ENCODE data around the gene ARHGDIB.

Gene ARHGDIB

DNA sequence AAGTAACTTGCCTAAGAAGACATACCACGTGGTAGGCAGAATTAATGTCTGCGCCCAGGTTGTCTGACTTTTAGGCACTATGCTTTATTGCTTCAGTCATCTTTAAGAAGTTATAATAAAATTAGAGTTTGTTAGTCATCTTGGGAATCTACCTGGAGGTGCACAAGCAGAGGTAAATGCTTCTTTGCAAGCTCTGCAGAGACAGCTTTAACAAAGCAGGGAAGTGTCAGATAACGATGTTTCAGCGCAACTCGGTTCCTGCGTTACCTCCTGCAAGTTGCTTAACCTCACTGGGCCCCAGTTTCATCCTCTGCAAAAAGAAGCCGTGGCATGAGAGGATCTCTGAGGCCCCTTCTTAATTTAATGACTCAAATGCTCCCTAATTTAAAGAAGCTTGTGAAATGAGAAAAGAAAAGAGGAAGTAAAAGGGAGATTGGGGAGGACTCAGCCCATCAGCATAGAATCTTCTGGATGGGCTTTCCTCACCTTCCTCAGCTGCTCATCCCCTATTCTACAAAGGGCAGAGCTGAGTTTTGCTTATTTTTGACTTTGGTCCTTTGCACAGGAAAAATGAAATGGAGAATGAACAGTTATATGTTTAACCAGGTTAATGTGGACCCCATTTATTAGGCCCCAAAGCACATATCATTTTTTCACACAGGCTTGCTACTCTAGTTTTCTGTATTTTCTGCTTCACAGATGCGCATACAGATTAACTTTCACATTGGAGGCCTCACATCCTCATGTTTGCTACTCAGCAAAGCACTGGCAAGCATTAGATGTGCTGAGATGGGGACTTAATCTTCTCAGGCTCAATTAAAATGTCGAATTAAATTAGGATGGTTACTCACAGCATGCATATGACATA is 5.1 kb downstream of the ARHGDIB start:
- Histone ChIP-seq H3K27me3 (replicated peaks; ENCODE audit: control insufficient read depth, insufficient read depth, low read length) (no peaks in the 10 kb centered on the region), H3K4me3 (replicated peaks; ENCODE audit: low read depth, low read length) (peak overlapping the region; percentile 88), H3K36me3 (ENCODE audit: control insufficient read depth, insufficient read depth, low read length) (peaks cover 4% of the 10 kb centered on the region)
- TF ChIP-seq, protein P1, sequence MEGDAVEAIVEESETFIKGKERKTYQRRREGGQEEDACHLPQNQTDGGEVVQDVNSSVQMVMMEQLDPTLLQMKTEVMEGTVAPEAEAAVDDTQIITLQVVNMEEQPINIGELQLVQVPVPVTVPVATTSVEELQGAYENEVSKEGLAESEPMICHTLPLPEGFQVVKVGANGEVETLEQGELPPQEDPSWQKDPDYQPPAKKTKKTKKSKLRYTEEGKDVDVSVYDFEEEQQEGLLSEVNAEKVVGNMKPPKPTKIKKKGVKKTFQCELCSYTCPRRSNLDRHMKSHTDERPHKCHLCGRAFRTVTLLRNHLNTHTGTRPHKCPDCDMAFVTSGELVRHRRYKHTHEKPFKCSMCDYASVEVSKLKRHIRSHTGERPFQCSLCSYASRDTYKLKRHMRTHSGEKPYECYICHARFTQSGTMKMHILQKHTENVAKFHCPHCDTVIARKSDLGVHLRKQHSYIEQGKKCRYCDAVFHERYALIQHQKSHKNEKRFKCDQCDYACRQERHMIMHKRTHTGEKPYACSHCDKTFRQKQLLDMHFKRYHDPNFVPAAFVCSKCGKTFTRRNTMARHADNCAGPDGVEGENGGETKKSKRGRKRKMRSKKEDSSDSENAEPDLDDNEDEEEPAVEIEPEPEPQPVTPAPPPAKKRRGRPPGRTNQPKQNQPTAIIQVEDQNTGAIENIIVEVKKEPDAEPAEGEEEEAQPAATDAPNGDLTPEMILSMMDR (IDR thresholded peaks at IDR 0.05; ENCODE audit: insufficient read depth, low read length, poor library complexity, severe bottlenecking): no peak
- DNase-seq (ENCODE audit: extremely low read depth, insufficient read length): peak; percentile 76

DNA sequence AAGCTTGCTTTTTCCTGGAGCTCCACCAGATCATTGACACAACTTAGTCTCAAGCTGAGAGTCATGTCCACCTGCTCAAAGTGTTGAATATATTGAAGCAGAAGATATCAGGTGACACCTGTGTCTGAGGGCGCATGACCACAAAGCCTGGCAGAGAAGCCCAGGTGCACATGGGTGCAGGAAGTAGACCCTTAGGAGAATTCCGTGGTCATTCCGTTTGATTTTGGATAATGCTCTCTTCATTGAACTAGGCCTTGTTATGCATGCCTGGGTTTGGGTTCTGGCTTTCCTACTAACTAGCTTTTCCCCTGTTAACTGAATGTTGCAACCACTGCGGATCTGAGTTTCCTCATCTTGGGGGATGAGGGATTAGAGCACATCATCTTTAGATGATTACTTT is 7.1 kb downstream of the ARHGDIB start:
- Histone ChIP-seq H3K27me3 (replicated peaks; ENCODE audit: control insufficient read depth, insufficient read depth, low read length) (no peaks in the 10 kb centered on the region), H3K36me3 (ENCODE audit: control insufficient read depth, insufficient read depth, low read length) (peaks cover 9% of the 10 kb centered on the region), H3K4me3 (replicated peaks; ENCODE audit: low read depth, low read length) (peak overlapping the region; percentile 6)
- TF ChIP-seq, protein P1 (IDR thresholded peaks at IDR 0.05; ENCODE audit: insufficient read depth, low read length, poor library complexity, severe bottlenecking): no peak
- no peak for DNase-seq (ENCODE audit: extremely low read depth, insufficient read length)

DNA sequence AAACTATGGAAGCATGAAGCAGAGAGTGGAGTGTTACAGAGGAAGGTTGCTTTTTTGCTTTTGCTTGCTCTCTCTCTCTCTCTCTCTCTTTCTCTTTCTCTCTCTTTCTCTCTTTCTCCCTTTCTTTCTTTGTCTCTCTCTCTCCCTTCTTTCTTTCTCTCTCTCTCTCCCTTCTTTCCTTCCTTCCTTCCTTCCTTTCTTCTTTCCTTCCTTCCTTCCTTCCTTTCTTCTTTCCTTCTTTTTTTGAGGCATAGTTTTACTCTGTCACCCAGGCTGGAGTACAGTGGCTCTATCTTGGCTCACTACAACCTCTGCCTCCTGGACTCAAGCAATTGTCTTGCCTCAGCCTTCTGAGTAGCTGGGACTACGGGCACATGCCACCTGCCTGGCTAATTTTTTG is 7.6 kb downstream of the ARHGDIB start:
- no peaks in the 10 kb centered on the region for H3K27me3 ChIP-seq (replicated peaks; ENCODE audit: control insufficient read depth, insufficient read depth, low read length)
- TF ChIP-seq, protein P1 (IDR thresholded peaks at IDR 0.05; ENCODE audit: insufficient read depth, low read length, poor library complexity, severe bottlenecking): no peak
- DNase-seq (ENCODE audit: extremely low read depth, insufficient read length): no peak
- peaks cover 9% of the 10 kb centered on the region for H3K36me3 ChIP-seq (ENCODE audit: control insufficient read depth, insufficient read depth, low read length)
- peak overlapping the region; percentile 29 for H3K4me3 ChIP-seq (replicated peaks; ENCODE audit: low read depth, low read length)

DNA sequence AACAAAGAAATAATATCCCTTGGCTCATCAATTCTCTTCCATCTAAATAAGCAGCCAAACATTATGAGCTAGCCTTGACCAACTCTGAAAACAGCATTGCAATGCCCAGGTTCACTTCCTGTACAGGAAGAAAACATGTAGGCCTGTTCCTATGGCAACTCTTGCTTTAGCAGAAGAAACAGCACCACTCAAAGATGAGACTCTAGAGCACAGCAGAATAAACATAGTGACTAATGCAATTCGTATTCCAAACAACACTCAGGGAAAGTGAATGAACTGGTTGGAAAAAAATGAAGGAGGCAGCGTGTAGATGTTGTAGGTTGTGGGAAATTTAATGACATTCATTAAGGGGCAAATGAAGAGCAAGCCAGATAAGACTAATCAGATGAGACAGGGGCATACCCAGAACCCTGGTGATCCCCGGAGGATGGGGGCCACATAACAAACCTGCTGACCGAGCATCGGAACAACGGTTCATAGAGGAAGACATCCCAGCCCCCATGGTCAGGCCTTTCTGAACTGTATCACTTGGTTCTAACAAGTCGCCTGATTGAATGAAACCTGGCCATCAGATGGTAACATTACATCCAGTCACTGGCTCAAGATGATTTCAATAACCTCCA is 9.0 kb downstream of the ARHGDIB start:
- Histone ChIP-seq H3K36me3 (ENCODE audit: control insufficient read depth, insufficient read depth, low read length) (peaks cover 10% of the 10 kb centered on the region), H3K4me3 (replicated peaks; ENCODE audit: low read depth, low read length) (peak overlapping the region; percentile 18), H3K27me3 (replicated peaks; ENCODE audit: control insufficient read depth, insufficient read depth, low read length) (no peaks in the 10 kb centered on the region)
- DNase-seq (ENCODE audit: extremely low read depth, insufficient read length): no peak
- TF ChIP-seq, protein P1 (IDR thresholded peaks at IDR 0.05; ENCODE audit: insufficient read depth, low read length, poor library complexity, severe bottlenecking): no peak

DNA sequence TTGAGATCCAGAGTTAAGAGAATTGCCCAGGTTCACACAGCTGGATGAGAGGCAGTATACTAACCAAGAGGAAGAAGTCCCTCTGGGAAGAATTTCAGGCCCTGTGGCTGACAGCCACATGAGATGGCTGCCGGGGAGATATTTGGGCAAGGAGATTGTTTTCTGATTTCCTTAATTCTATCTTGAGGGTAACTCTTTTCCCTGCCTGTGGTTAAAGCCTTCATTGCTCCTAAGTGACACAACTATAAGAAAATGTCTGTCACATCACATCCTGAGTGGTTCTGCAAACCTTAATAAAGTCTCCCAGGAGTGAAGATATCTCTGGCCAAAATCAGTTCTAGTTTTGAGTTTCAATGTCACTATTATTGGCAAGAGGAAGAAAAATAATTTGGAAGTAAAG is 9.6 kb downstream of the ARHGDIB start:
- peaks cover 12% of the 10 kb centered on the region for H3K36me3 ChIP-seq (ENCODE audit: control insufficient read depth, insufficient read depth, low read length)
- no peak for DNase-seq (ENCODE audit: extremely low read depth, insufficient read length)
- H3K27me3 ChIP-seq (replicated peaks; ENCODE audit: control insufficient read depth, insufficient read depth, low read length): no peaks in the 10 kb centered on the region
- TF ChIP-seq, protein P1 (IDR thresholded peaks at IDR 0.05; ENCODE audit: insufficient read depth, low read length, poor library complexity, severe bottlenecking): no peak
- H3K4me3 ChIP-seq (replicated peaks; ENCODE audit: low read depth, low read length): no peak overlapping the region
